H9 (cell line): ENCODE data around the gene HSD17B12. TPM values are rescaled to one million over a fixed set of nuclear protein-coding genes. Genes with fewer than 3 reads are reported as not detected.

Experiments
- DNase-seq: peaks from one replicate; pipeline ENCODE4 v3.0.0-alpha.2; 2017
- H2AFZ ChIP-seq: one replicate; pipeline ENCODE4 v1.6.1; 2013; ENCODE audit warnings: mild to moderate bottlenecking, low read length, control low read depth, moderate library complexity
- H2AK5ac ChIP-seq: 2 replicates; pipeline ENCODE4 v1.6.1; 2013; ENCODE audit warnings: low read length, control low read depth, mixed read lengths; ENCODE audit not compliant: insufficient read length
- H2BK120ac ChIP-seq: one replicate; pipeline ENCODE4 v1.6.1; 2013; ENCODE audit warnings: low read depth, mild to moderate bottlenecking, low read length, control low read depth, inconsistent platforms; ENCODE audit not compliant: poor library complexity, severe bottlenecking
- H2BK12ac ChIP-seq: 2 replicates; pipeline ENCODE4 v1.6.1; 2013; ENCODE audit warnings: low read length, control low read depth, mixed read lengths, low read depth; ENCODE audit not compliant: insufficient read length
- H2BK15ac ChIP-seq: 2 replicates; pipeline ENCODE4 v1.6.1; 2013; ENCODE audit warnings: low read depth, low read length, control low read depth
- H2BK20ac ChIP-seq: one replicate; pipeline ENCODE4 v1.6.1; 2013; ENCODE audit warnings: low read depth, mild to moderate bottlenecking, low read length, control low read depth, inconsistent platforms; ENCODE audit not compliant: poor library complexity, severe bottlenecking
- H2BK5ac ChIP-seq: 2 replicates; pipeline ENCODE4 v1.6.1; 2013; ENCODE audit warnings: low read length, control low read depth, mixed read lengths; ENCODE audit not compliant: insufficient read length
- H3K14ac ChIP-seq: 2 replicates; pipeline ENCODE4 v1.6.1; 2013; ENCODE audit warnings: low read length, control low read depth; ENCODE audit not compliant: insufficient read depth
- H3K18ac ChIP-seq: 2 replicates; pipeline ENCODE4 v1.6.1; 2013; ENCODE audit warnings: low read depth, mild to moderate bottlenecking, mixed read lengths, low read length, control low read depth; ENCODE audit not compliant: insufficient read length
- H3K23ac ChIP-seq: 2 replicates; pipeline ENCODE4 v1.6.1; 2013; ENCODE audit warnings: low read length, control low read depth, mixed read lengths, low read depth; ENCODE audit not compliant: insufficient read length
- H3K23me2 ChIP-seq: 2 replicates; pipeline ENCODE4 v1.6.1; 2013; ENCODE audit warnings: low read depth, mild to moderate bottlenecking, mixed read lengths, low read length, control low read depth; ENCODE audit not compliant: insufficient read length, poor library complexity, severe bottlenecking
- H3K27ac ChIP-seq: 2 replicates; pipeline ENCODE4 v1.5.1; 2013; ENCODE audit warnings: low read length, control low read depth, mixed read lengths, low read depth; ENCODE audit not compliant: insufficient read length
- H3K27me3 ChIP-seq: 2 replicates; pipeline ENCODE4 v1.6.1; 2013; ENCODE audit warnings: low read length, control low read depth, inconsistent platforms; ENCODE audit not compliant: insufficient read depth
- H3K4ac ChIP-seq: 2 replicates; pipeline ENCODE4 v1.6.1; 2013; ENCODE audit warnings: low read depth, mild to moderate bottlenecking, control low read depth, inconsistent platforms, low read length, moderate library complexity
- H3K4me1 ChIP-seq: 2 replicates; pipeline ENCODE4 v1.6.1; 2013; ENCODE audit warnings: low read length, control low read depth, inconsistent platforms; ENCODE audit not compliant: insufficient read depth
- H3K4me2 ChIP-seq: 2 replicates; pipeline ENCODE4 v1.6.1; 2013; ENCODE audit warnings: low read length, control low read depth, mixed read lengths; ENCODE audit not compliant: insufficient read length, insufficient read depth
- H3K56ac ChIP-seq: 2 replicates; pipeline ENCODE4 v1.6.1; 2013; ENCODE audit warnings: low read depth, mild to moderate bottlenecking, mixed read lengths, low read length, control low read depth; ENCODE audit not compliant: insufficient read length
- H3K79me1 ChIP-seq: 2 replicates; pipeline ENCODE4 v1.6.1; 2013; ENCODE audit warnings: low read depth, mild to moderate bottlenecking, moderate library complexity, low read length, control low read depth, inconsistent platforms; ENCODE audit not compliant: insufficient read depth, poor library complexity, severe bottlenecking
- H3K79me2 ChIP-seq: 2 replicates; pipeline ENCODE4 v1.6.1; 2013; ENCODE audit warnings: low read length, control low read depth, inconsistent platforms; ENCODE audit not compliant: insufficient read depth
- H3K9ac ChIP-seq: 2 replicates; pipeline ENCODE4 v1.6.1; 2013; ENCODE audit warnings: low read length, control low read depth, mixed read lengths; ENCODE audit not compliant: insufficient read length; ENCODE audit errors: extremely low read depth
- H3K9me3 ChIP-seq: one replicate; pipeline ENCODE4 v1.6.1; 2013; ENCODE audit warnings: low read depth, low read length, inconsistent platforms; ENCODE audit not compliant: control insufficient read depth
- H3T11ph ChIP-seq: one replicate; pipeline ENCODE4 v1.6.1; 2013; ENCODE audit warnings: mild to moderate bottlenecking, low read length, control low read depth, inconsistent platforms
- H4K20me1 ChIP-seq: one replicate; pipeline ENCODE4 v1.6.1; 2013; ENCODE audit not compliant: control insufficient read depth, insufficient read length, insufficient read depth
- H4K5ac ChIP-seq: 2 replicates; pipeline ENCODE4 v1.6.1; 2013; ENCODE audit warnings: low read depth, mild to moderate bottlenecking, mixed read lengths, low read length, control low read depth; ENCODE audit not compliant: insufficient read length
- H4K8ac ChIP-seq: replicated peaks from 2 replicates; pipeline ENCODE4 v1.6.1; 2013; ENCODE audit warnings: low read length, control low read depth, mixed read lengths, low read depth; ENCODE audit not compliant: insufficient read length
- H4K91ac ChIP-seq: 2 replicates; pipeline ENCODE4 v1.6.1; 2013; ENCODE audit warnings: low read depth, mild to moderate bottlenecking, moderate library complexity, mixed read lengths, low read length, control low read depth; ENCODE audit not compliant: insufficient read length
- H3K27ac Mint-ChIP-seq, 3 experiments: 2 replicates in 2 of 3; 3 replicates in 1 of 3; pipeline ENCODE4 v1.8.0; 2020 to 2021; ENCODE audit warnings: mixed read lengths in 3 of 3, mild to moderate bottlenecking in 1 of 3, moderate library complexity in 1 of 3
- H3K27me3 Mint-ChIP-seq: 2 replicates; pipeline ENCODE4 v1.8.0; 2021; ENCODE audit warnings: low read depth, mild to moderate bottlenecking, moderate library complexity, mixed read lengths
- H3K36me3 Mint-ChIP-seq, 3 experiments: 2 replicates in 2 of 3; 3 replicates in 1 of 3; pipeline ENCODE4 v1.8.0; 2020 to 2021; ENCODE audit warnings: low read depth in 3 of 3, mixed read lengths in 3 of 3; ENCODE audit not compliant: insufficient read depth in 1 of 3
- H3K4me1 Mint-ChIP-seq, 2 experiments: 2 replicates each; pipeline ENCODE4 v1.8.0; 2020; ENCODE audit warnings: mixed read lengths in 2 of 2
- H3K4me3 Mint-ChIP-seq, 2 experiments: 2 replicates in 1 of 2; 3 replicates in 1 of 2; pipeline ENCODE4 v1.8.0; 2020 to 2021; ENCODE audit warnings: mild to moderate bottlenecking in 2 of 2, mixed read lengths in 2 of 2, moderate library complexity in 1 of 2
- H3K9me3 Mint-ChIP-seq, 2 experiments: 2 replicates in 1 of 2; 3 replicates in 1 of 2; pipeline ENCODE4 v1.8.0; 2020; ENCODE audit warnings: mild to moderate bottlenecking in 2 of 2, mixed read lengths in 2 of 2, moderate library complexity in 1 of 2
- CTCF ChIP-seq: fragments of 200-600 bp; sonication (generic); conservative IDR thresholded peaks from 3 replicates; pipeline ENCODE4 v1.8.0; 2021; ENCODE audit warnings: antibody characterized with exemption, mild to moderate bottlenecking
- WGBS: extraction: QIAGEN DNeasy Blood & Tissue Kit; methylation state at CpG from one replicate; pipeline ENCODE4 v1.1.7; 2013; ENCODE audit warnings: missing lambda C conversion rate, low lambda C conversion rate, mixed read lengths; ENCODE audit not compliant: insufficient read length; ENCODE audit errors: extremely low coverage; 5-methylcytosine and 5-hydroxymethylcytosine counted together
- total RNA-seq: library from RNA; stranded (reverse); gene quantifications from 2 replicates; pipeline ENCODE4 v1.2.1, GENCODE V29; 2021

The HSD17B12 gene
- total RNA-seq, 1 experiment from 2014 or later = 111 TPM

GRCh38 chr11:43823316-43823715 is 142.8 kb downstream of the HSD17B12 start:
- H3K27ac ChIP-seq = no peak overlapping the region
- H3K4me2 ChIP-seq = no peak overlapping the region
- WGBS = no CpG with 5 or more reads among the region's 6 CpGs
- H2BK5ac ChIP-seq = no peak overlapping the region
- no peak overlapping the region for H3K14ac ChIP-seq
- no peaks in the 10 kb centered on the region for H3K79me1 ChIP-seq
- H3K9ac ChIP-seq = no peak overlapping the region
- Mint-ChIP-seq H3K9me3 (no peaks in the 10 kb centered on the region), H3K36me3 (peaks cover 6 to 35% (median 14%) of the 10 kb centered on the region in 3 experiments; a peak in 6 of 7 replicates), H3K4me3 (no peak overlapping the region), H3K27me3 (no peaks in the 10 kb centered on the region), H3K4me1 (no peaks in the 10 kb centered on the region), H3K27ac (no peak overlapping the region)
- H3K4me1 ChIP-seq = no peaks in the 10 kb centered on the region
- no peak overlapping the region for H4K8ac ChIP-seq
- no peak overlapping the region for H3K23ac ChIP-seq
- H3K18ac ChIP-seq = no peak overlapping the region
- no peak overlapping the region for H2AFZ ChIP-seq
- no peak overlapping the region for H4K5ac ChIP-seq
- no peak overlapping the region for H2BK12ac ChIP-seq
- no peak overlapping the region for H2BK120ac ChIP-seq
- H4K91ac ChIP-seq = no peak overlapping the region
- H3K4ac ChIP-seq = no peak overlapping the region
- no peak overlapping the region for H3K56ac ChIP-seq
- no peak overlapping the region for H2BK15ac ChIP-seq
- TF ChIP-seq CTCF = no peak
- H4K20me1 ChIP-seq = no peaks in the 10 kb centered on the region
- no peaks in the 10 kb centered on the region for H3K27me3 ChIP-seq
- H3T11ph ChIP-seq = no peak overlapping the region
- no peak for DNase-seq
- no peaks in the 10 kb centered on the region for H3K23me2 ChIP-seq
- no peaks in the 10 kb centered on the region for H3K79me2 ChIP-seq
- no peaks in the 10 kb centered on the region for H3K9me3 ChIP-seq
- no peak overlapping the region for H2AK5ac ChIP-seq
- H2BK20ac ChIP-seq = no peak overlapping the region
